ENCODE data around the gene FIGN.

DNA sequence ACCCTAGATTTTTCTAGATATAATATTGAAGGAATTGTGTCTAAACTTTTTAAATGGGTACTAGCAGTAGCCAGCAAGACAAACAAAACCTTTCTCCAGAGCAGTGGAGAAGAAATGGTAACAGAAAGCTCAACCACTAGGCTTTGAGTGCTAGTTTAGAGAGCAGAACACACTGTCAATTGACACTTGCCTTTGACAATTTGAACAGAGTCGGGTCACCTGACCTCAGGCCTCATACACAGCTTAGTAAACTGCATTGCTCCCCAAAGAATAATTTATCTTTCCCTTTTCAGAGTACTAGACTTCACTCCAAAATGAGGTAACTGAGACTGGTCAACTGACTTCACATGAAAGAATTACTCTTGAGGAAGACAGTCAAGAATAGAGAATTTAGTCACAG, 48.6 kb downstream of the FIGN start:
- no peak for TF ChIP-seq EZH2 (IDR thresholded peaks at IDR 0.05; ENCODE audit: insufficient read depth, poor library complexity, severe bottlenecking)
- no peak for TF ChIP-seq EZH2phosphoT487 (IDR thresholded peaks at IDR 0.05; ENCODE audit: insufficient read depth, low read depth)
